ENCODE data around the gene PGLYRP3.

GRCh38 chr1:153251988-153252387 is 60.8 kb downstream of the PGLYRP3 start:
- TF ChIP-seq CTCF (IDR thresholded peaks at IDR 0.05): no peak
- TF ChIP-seq POLR2A (IDR thresholded peaks at IDR 0.05): no peak
- no peak for TF ChIP-seq EP300 (IDR thresholded peaks at IDR 0.05)
